GM23248 (cell line): ENCODE results near the gene LYPD3. TPM values are rescaled to one million over a fixed set of nuclear protein-coding genes. Genes with fewer than 3 reads are reported as not detected.

ENCODE experiments used
- DNase-seq: peaks from one replicate; pipeline ENCODE4 v3.0.0-alpha.2; 2015
- H2AFZ ChIP-seq: fragments of 200-600 bp; sonication (generic); 2 replicates; pipeline ENCODE4 v1.6.1; 2016; ENCODE audit warnings: antibody characterized with exemption
- H3F3A ChIP-seq: fragments of 200-600 bp; sonication (generic); 2 replicates; pipeline ENCODE4 v1.6.1; 2016; ENCODE audit warnings: mild to moderate bottlenecking, antibody characterized with exemption, mixed run types; ENCODE audit not compliant: insufficient read depth
- H3K27ac ChIP-seq: fragments of 200-600 bp; sonication (generic); 2 replicates; pipeline ENCODE4 v1.5.1; 2016; ENCODE audit warnings: mild to moderate bottlenecking
- H3K27me3 ChIP-seq: fragments of 200-600 bp; sonication (generic); replicated peaks from 2 replicates; pipeline ENCODE4 v1.6.1; 2016; ENCODE audit warnings: mild to moderate bottlenecking; ENCODE audit not compliant: insufficient read depth
- H3K36me3 ChIP-seq: fragments of 200-600 bp; sonication (generic); 2 replicates; pipeline ENCODE4 v1.6.1; 2016; ENCODE audit warnings: low read depth, mild to moderate bottlenecking
- H3K4me1 ChIP-seq: fragments of 200-600 bp; sonication (generic); 2 replicates; pipeline ENCODE4 v1.6.1; 2016; ENCODE audit warnings: mild to moderate bottlenecking; ENCODE audit not compliant: insufficient read depth
- H3K4me2 ChIP-seq: fragments of 200-600 bp; sonication (generic); one replicate; pipeline ENCODE4 v1.6.1; 2016; ENCODE audit warnings: mild to moderate bottlenecking; ENCODE audit not compliant: unreplicated experiment
- H3K4me3 ChIP-seq: fragments of 200-600 bp; sonication (generic); 2 replicates; pipeline ENCODE4 v1.5.1; 2016; ENCODE audit warnings: mild to moderate bottlenecking
- H3K79me2 ChIP-seq: fragments of 200-600 bp; sonication (generic); 2 replicates; pipeline ENCODE4 v1.6.1; 2016; ENCODE audit warnings: mild to moderate bottlenecking; ENCODE audit not compliant: insufficient read depth
- H3K9ac ChIP-seq: fragments of 200-600 bp; sonication (generic); 2 replicates; pipeline ENCODE4 v1.6.1; 2016; ENCODE audit warnings: mild to moderate bottlenecking
- H3K9me2 ChIP-seq: fragments of 200-600 bp; sonication (generic); 2 replicates; pipeline ENCODE4 v1.6.1; 2016; ENCODE audit warnings: mixed run types, mild to moderate bottlenecking, moderate library complexity; ENCODE audit not compliant: insufficient read depth
- H3K9me3 ChIP-seq: fragments of 200-600 bp; sonication (generic); one replicate; pipeline ENCODE4 v1.6.1; 2017; ENCODE audit warnings: low read depth
- H4K20me1 ChIP-seq: fragments of 200-600 bp; sonication (generic); 2 replicates; pipeline ENCODE4 v1.6.0; 2016; ENCODE audit not compliant: insufficient read depth
- EZH2 ChIP-seq: fragments of 200-600 bp; sonication (generic); IDR thresholded peaks from 2 replicates; pipeline ENCODE4 v1.6.1; 2018; ENCODE audit warnings: antibody characterized with exemption, mild to moderate bottlenecking; ENCODE audit not compliant: insufficient read depth, poor library complexity, severe bottlenecking
- EZH2phosphoT487 ChIP-seq: fragments of 200-600 bp; sonication (generic); IDR thresholded peaks from 2 replicates; pipeline ENCODE4 v1.6.1; 2018; ENCODE audit warnings: antibody characterized with exemption, moderate library complexity, mild to moderate bottlenecking, low read depth; ENCODE audit not compliant: insufficient read depth
- WGBS, 2 experiments: methylation state at CpG; one replicate each; pipeline ENCODE4 v1.1.6; 2015 to 2017; ENCODE audit warnings: low lambda C conversion rate in 2 of 2, low coverage in 1 of 2; ENCODE audit errors: missing lambda C conversion rate in 2 of 2; 5-methylcytosine and 5-hydroxymethylcytosine counted together
- in situ Hi-C: fragments of 300-500 bp; cut with MboI; formaldehyde crosslinking; loops from 2 replicates; pipeline ENCODE4 v1.15.0; 2020
- polyA plus RNA-seq: library from polyadenylated mRNA; unstranded; fragments of >200 nt; fragmentation: Nextera tagmentation; extraction: Ambion mirVana; gene quantifications from 2 replicates; pipeline ENCODE4 v1.2.1, GENCODE V29; 2016
- total RNA-seq: library from RNA; depleted of rRNA; stranded (reverse); fragments of >200 nt; shearing (Covaris generic); gene quantifications from 2 replicates; pipeline ENCODE4 v1.2.3, GENCODE V29; 2014

The LYPD3 gene
- total and polyA plus RNA-seq, 2 experiments from 2014 or later: 0.28 TPM; not detected in 1

- Histone ChIP-seq H3K4me3 (no peak overlapping the region), H3K4me1 (no peaks in the 10 kb centered on the region), H3K9me2 (no peaks in the 10 kb centered on the region), H3K9me3 (no peaks in the 10 kb centered on the region), H3F3A (no peaks in the 10 kb centered on the region), H3K27ac (no peak overlapping the region), H3K79me2 (no peaks in the 10 kb centered on the region), H3K4me2 (no peak overlapping the region), H2AFZ (no peak overlapping the region), H3K36me3 (no peaks in the 10 kb centered on the region), H3K9ac (no peak overlapping the region), H3K27me3 (peaks cover 6% of the 10 kb centered on the region; the same call in 1 of the 2 replicates), H4K20me1 (no peaks in the 10 kb centered on the region)
- WGBS, 2 experiments: 60 to 75% methylated on average over 2 of the region's 2 CpGs
- no peak for DNase-seq
- in situ Hi-C loops: no loop called here
- TF ChIP-seq EZH2 (no peak), EZH2phosphoT487 (no peak)
These were observed 43.3 kb downstream of the LYPD3 start for GRCh38 chr19:43422000-43422688.

DNA sequence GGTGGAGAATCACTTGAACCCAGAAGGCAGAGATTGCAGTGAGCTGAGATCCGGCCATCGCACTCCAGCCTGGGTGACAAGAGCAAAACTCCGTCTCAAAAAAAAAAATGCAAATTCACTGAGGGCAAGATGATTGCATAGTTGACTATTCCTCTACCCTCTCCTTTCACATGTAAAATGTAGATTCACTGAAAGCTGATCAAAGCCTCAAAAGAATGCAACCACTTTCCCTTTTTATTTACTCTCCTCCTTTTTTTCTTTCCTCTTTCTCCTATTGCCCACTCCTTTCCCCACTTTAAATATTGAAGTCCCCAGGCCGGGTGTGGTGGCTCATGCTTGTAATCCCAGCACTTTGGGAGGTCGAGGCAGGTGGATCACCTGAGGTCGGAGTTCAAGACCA lies 44.5 kb downstream of the LYPD3 start:
- peaks cover 6% of the 10 kb centered on the region; the same call in 1 of the 2 replicates for H3K27me3 ChIP-seq
- in situ Hi-C loops: no loop called here
- H3K36me3 ChIP-seq: no peaks in the 10 kb centered on the region
- no peak overlapping the region for H3K4me2 ChIP-seq
- no peaks in the 10 kb centered on the region for H3K79me2 ChIP-seq
- H3K4me1 ChIP-seq: no peaks in the 10 kb centered on the region
- 59 to 63% methylated on average over 6 of the region's 6 CpGs for WGBS, 2 experiments
- H3F3A ChIP-seq: no peaks in the 10 kb centered on the region
- TF ChIP-seq EZH2phosphoT487: no peak
- no peak for TF ChIP-seq EZH2
- no peak overlapping the region for H3K4me3 ChIP-seq
- no peaks in the 10 kb centered on the region for H3K9me2 ChIP-seq
- DNase-seq: no peak
- H3K9me3 ChIP-seq: no peaks in the 10 kb centered on the region
- no peak overlapping the region for H3K27ac ChIP-seq
- H3K9ac ChIP-seq: no peak overlapping the region
- H2AFZ ChIP-seq: no peak overlapping the region
- no peaks in the 10 kb centered on the region for H4K20me1 ChIP-seq

DNA sequence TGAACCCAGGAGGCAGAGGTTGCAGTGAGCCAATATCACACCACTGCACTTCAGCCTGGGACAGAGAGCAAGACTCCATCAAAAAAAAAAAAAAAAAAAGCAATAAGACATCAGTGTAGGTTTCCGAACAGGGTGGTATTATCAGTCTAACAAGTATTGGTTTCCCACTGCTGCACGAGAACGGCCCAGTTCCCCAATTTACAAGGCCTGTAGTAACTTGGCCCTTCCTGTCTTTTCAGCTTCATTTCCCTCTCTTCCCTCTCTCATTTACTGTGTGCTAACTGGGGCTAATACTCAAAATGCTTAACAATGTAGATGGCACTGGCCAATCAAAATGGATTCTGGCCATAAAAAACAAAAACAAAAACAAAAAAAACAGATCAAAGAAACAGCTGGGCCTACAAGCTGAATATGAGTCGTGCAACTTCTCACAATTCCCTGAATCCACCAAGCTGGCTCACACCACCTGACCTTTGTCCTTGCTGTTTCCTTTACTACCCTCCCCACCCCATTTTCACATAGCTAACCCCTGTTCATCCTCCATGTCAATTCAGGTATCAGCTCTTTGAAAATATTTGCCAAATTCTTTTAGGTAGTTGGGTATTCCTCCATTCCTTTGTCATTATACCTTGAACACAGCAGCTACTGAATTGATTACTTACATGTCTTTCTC lies 48.3 kb downstream of the LYPD3 start:
- DNase-seq: no peak
- H3K27ac ChIP-seq: no peak overlapping the region
- no peaks in the 10 kb centered on the region for H3K9me3 ChIP-seq
- no peak for TF ChIP-seq EZH2
- H3K27me3 ChIP-seq: peaks cover 12% of the 10 kb centered on the region; the same call in 1 of the 2 replicates
- H3K36me3 ChIP-seq: no peaks in the 10 kb centered on the region
- no peaks in the 10 kb centered on the region for H3K79me2 ChIP-seq
- no peaks in the 10 kb centered on the region for H3K9me2 ChIP-seq
- H3K4me3 ChIP-seq: no peak overlapping the region
- no peak overlapping the region for H2AFZ ChIP-seq
- H3K9ac ChIP-seq: no peak overlapping the region
- H3K4me1 ChIP-seq: no peaks in the 10 kb centered on the region
- H4K20me1 ChIP-seq: no peaks in the 10 kb centered on the region
- H3K4me2 ChIP-seq: no peak overlapping the region
- no peaks in the 10 kb centered on the region for H3F3A ChIP-seq
- in situ Hi-C loops: loop anchor here (10.0 kb wide), 1 partner anchor 312 kb away; no protein-coding TSS in a partner anchor
- 76 to 77% methylated on average over 4 of the region's 4 CpGs for WGBS, 2 experiments

GRCh38 chr19:43414554-43414953 lies 50.9 kb downstream of the LYPD3 start, which contains the start of gene TEX101:
Gene TEX101 (plus strand): TSS chr19:43414890. CDS start chr19:43415920, 1,030 bp downstream.
- H4K20me1 ChIP-seq: no peaks in the 10 kb centered on the region

More at GRCh38 chr19:43414554-43414953, 50.9 kb downstream of the LYPD3 start, which contains the start of gene TEX101:
- WGBS, 2 experiments: 82% methylated on average over 21 of the region's 21 CpGs
- H3K27me3 ChIP-seq: peaks cover 6% of the 10 kb centered on the region; the same call in 1 of the 2 replicates
- H2AFZ ChIP-seq: no peak within 1 kb of the TSS
- TF ChIP-seq EZH2: no peak
- no peak for TF ChIP-seq EZH2phosphoT487
- no peak within 1 kb of the TSS for H3K9ac ChIP-seq
- no peak within 1 kb of the TSS for H3K4me3 ChIP-seq
- DNase-seq: no peak
- no peaks in the 10 kb centered on the region for H3F3A ChIP-seq
- no peaks in the 10 kb centered on the region for H3K9me2 ChIP-seq
- no peaks in the 10 kb centered on the region for H3K79me2 ChIP-seq
- in situ Hi-C loops: loop anchor here (10.0 kb wide), 1 partner anchor 310 kb away; no protein-coding TSS in a partner anchor
- H3K27ac ChIP-seq: no peak within 1 kb of the TSS
- no peaks in the 10 kb centered on the region for H3K9me3 ChIP-seq
- no peaks in the 10 kb centered on the region for H3K36me3 ChIP-seq
- no peak within 1 kb of the TSS for H3K4me2 ChIP-seq
- H3K4me1 ChIP-seq: no peaks in the 10 kb centered on the region
